Kidney glomerular epithelial cell (primary cell): Measurements from ENCODE around the gene FAM181A.

Experiments
- DNase-seq: peaks from one replicate; lab custom pipeline; 2025; lab: John Stamatoyannopoulos, UW

Gene FAM181A

GRCh38 chr14:93978735-93979134 is 51.6 kb downstream of the FAM181A start:
- DNase-seq = no peak
